Stimulated activated CD8-positive, alpha-beta memory T cell treated with anti-CD3 and anti-CD28 coated beads, Interleukin-4, amount 100 ng/mL, for 48 hours (primary cell): ENCODE data around the gene RTBDN.

ENCODE experiments used
- DNase-seq: peaks from one replicate; pipeline ENCODE4 v3.0.0-alpha.2; 2020

Gene RTBDN

DNA sequence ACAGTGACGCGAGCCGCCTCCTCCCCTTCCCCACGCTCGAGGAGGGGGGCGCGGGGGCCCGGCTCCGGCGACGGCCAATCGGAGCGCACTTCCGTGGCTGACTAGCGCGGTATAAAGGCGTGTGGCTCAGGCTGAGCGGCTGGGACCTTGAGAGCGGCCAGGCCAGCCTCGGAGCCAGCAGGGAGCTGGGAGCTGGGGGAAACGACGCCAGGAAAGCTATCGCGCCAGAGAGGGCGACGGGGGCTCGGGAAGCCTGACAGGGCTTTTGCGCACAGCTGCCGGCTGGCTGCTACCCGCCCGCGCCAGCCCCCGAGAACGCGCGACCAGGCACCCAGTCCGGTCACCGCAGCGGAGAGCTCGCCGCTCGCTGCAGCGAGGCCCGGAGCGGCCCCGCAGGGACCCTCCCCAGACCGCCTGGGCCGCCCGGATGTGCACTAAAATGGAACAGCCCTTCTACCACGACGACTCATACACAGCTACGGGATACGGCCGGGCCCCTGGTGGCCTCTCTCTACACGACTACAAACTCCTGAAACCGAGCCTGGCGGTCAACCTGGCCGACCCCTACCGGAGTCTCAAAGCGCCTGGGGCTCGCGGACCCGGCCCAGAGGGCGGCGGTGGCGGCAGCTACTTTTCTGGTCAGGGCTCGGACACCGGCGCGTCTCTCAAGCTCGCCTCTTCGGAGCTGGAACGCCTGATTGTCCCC lies 42.9 kb downstream of the RTBDN start, which contains the start of gene JUNB:
TSS of gene JUNB (plus strand) at position 142 of the 706 bp plus-strand sequence. CDS start at position 428, 286 bp downstream.
- peak; percentile 98 for DNase-seq

DNA sequence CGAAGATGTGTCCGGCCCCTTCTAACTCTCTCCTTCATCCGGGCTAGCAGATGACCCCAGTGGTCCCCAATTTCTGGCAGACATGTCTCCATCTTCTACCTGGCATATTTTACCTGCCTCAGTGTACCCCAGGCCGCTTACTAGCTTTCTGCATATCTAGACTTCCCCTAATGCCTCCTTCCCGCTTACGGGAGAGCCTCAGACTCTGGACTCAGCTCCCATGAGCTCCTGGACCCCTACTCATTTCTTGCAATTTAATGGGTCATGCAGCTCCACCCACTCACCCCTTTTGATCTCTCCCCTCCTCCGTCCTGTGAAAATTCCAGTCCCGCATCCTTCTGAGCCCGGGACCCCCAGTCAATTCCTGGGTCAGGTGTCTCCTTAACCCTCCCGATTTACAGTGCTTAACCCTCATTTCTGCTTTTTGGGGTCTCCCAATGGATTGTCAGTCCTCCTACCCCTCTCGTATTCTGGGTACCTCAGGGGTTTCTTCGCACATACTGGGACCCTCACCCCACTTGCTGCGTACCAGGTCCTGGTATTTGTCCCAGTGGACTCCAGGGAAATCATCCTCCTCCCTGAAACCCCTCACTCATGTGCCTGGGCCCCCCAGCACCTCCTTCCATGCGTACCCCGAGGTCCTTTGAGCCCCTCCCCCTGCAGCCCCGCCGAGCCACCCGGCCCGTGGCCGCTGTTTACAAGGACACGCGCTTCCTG lies 43.6 kb downstream of the RTBDN start:
- peak; percentile 45 for DNase-seq

DNA sequence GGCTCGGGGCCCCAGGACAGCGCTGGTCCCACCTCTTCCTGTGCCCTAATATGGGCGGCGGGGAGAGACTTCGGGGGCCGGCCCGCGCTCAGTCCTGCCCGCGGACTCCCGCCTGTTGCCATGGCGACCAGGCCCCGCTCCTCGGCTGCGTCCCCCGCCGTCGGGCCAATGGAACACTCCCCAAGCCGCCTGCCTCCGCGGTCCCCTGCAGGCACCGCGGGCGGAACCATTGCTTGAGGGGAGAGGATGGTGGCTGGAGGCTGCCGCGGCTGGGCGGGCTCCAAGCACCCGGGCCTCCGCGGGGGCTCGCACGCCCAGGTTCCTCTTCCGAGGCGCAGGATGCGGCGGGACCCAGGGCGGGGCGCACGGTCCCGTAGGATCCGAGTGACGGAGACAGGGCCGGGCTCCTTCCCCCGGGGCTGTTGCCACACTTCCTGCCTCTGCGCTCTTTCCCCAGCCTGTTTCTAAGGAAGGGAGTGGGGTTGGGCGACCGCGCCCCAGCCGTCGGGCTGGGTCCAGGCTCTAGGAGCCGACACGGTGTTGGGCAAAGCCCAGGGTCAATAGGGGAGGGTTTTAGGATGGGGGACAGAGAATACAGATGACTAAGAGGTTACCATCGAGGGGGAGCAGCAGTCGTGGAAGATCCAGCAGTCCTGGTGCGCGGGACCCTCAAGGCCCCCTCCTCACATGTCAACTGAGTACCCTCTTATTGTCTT lies 44.3 kb downstream of the RTBDN start:
- DNase-seq = peak; percentile 97

DNA sequence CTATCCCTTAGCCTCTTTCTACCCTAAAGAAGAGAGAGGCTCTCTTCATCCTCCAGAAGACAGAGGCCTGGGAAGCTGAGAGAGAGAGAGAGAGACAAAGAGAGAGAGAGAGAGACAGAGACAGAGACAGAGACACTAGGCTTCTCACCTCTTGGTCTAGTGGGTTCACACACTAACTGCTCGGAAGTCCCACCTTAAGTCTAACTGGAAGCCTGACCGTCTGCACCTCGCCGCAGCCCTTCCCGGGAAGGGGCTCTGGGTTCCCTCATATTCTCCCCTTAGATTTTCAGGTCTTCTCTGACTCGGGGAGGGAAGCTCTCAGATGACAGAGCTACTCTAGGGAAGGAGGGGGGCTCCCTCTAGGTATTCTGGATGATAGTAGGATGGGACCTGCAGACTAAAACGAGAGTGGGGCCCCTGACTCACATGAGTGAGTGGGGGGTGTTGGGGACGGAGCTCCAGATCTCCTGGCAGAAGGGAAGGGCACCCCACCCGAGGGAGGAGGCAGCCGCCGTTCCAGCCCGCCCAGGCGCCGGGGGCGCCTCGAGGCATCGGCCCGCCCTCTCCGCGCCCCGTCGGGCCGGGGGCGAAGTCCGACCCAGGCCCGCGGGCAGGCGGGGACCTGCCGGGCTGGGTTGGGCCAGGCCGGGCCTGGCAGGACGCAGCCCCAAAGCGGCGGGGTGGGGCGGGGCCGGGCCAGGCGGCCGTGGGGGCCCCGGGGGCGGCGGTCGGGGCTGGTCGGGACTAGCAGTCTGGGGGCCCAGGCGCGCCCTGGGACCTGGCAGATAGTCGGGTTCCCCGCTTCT lies 45.1 kb downstream of the RTBDN start:
- peak; percentile 64 for DNase-seq

DNA sequence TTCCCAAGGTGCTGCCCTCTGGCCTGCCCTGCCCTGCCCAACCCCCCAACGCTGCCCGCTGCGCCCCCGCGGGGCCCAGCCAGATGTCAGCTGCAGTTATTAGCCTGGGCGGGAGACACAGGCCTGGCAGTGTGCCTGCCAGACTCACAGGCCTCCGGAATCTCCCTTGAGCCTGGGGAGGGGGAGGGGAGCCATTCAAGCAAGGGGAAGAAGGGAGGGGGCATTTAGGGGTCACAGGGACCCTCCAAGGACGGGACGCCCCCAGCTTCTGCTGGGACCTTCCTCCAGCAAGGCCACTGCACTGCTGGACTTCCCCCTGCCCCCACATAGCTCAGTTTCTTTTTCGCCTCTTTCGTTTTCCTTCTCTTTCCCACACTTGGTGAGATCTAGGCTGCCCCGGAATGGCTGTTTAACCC lies 45.7 kb downstream of the RTBDN start:
- peak; percentile 69 for DNase-seq

DNA sequence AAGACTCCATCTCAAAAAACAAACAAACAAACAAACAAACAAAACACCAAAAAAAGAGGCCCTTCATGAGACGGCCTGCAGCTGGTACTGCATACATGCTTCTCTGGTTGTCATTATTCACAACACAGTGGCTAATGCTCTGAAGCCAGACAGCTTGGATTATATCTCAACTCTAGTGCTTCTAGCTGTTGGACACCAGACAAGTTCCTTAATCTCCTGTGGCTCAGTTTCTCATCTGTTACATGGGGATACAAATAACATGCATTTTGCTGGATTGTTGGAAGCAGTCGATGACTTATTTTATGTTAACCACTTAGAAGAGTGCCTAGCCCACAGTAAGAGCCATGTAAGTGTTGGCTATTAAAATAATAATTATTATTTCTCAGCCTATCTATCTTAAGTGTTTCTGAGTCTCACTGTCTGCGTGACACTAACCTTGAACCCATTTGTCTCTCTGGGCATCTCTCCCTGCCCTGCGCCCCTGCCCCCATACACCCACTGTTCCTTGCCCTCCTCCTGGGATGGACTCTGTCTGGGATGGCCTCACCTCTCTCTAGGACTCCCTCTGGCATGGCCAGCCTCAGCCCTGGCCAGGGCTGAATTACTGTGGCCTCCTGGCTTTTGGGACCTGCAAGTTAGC lies 46.2 kb downstream of the RTBDN start:
- DNase-seq = no peak

DNA sequence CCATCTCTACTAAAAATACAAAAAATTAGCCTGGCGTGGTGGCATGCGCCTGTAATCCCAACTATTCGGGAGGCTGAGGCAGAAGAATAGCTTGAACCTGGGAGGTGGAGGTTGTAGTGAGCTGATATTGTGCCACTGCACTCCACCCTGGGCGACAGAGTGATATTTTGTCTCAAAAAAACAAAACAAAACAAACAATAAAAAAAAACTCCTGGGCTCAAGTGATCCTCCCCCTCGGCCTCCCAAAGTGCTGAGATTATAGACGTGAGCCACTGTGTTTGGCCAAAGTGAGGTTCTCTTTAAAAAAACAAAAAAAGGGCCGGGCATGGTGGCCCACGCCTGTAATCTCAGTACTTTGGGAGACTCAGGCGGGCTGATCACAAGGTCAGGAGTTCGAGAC lies 46.9 kb downstream of the RTBDN start:
- no peak for DNase-seq

DNA sequence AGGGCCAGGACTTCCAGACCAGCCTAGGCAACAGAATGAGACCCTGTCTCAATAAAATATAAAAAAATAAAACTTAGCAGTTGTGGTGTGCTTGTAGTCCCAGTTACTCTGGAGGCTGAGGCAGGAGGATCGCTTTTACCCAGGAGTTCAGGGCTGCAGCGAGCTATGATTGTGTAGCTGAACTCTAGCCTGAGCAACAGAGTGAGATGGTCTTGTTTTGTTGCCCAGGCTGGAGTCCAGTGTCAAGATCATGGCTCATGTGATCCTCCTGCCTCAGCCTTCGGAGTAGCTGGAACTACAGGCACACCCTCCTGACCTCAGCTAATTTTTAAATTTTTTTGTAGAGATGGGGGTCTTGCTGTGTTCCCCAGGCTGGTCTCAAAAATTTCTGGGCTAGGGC lies 47.4 kb downstream of the RTBDN start:
- DNase-seq = no peak

DNA sequence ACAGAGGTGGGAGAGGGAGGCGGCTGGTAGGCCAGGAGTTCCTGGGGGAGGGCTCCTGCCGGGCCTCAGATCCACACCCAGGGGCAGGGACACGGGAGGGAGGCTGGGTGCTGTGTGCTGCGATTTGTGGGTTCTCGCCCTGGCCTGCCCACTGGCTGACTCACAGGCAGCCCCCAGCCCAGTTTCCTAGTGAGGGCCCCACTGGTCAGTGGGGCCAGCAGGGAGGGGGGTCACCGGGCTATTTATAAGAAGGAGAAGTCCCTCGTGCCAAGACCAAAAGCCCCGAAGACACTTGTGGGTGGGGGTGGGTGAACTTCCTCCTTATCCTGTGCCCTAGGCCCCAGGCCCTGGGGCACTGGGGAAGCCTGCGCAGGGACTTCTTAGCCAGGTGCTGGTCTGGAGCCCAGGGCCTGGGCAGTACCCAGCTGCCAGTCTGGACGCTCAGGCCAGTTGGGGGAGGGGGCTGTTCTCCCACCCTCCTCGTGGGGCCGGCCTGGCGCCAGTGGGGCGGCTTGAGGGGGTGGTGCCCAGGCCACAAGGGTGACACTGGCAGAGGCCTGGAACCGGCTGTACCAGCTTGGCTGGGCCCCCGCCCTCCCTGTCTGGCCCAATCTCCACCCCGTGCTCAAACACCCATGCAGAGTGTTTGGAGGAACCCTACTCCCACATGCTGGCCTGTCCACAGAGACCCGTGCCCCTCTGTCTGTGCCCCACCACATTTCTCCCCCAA lies 48.1 kb downstream of the RTBDN start:
- DNase-seq = peak; percentile 33

DNA sequence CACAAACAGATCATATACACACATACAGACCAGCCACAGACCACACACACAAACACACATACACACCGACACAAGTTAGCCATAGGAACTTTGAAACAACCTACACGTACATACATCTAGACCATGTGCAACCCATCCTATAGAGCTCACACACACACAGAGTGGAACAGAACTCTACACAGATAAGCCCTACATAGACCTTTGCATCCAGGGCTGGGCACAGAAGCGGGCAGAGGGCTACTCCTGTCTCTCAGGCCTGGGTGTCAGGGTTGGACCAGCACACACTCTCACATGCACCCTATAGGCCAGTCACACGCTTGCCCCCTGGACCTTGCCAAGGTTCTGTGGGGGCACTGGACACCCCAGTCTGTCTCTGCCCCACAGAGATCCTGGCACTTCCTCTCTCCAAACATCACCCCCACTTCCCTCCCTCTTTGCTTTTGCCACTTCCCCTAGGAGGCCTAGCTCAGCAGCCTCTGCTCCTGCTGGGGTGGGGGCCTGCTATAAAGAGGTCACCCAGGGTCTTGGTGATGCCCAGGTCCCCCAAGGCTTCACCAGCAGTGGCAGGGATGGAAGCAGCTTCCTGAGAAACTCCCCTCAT lies 48.8 kb downstream of the RTBDN start:
- DNase-seq = peak; percentile 37

DNA sequence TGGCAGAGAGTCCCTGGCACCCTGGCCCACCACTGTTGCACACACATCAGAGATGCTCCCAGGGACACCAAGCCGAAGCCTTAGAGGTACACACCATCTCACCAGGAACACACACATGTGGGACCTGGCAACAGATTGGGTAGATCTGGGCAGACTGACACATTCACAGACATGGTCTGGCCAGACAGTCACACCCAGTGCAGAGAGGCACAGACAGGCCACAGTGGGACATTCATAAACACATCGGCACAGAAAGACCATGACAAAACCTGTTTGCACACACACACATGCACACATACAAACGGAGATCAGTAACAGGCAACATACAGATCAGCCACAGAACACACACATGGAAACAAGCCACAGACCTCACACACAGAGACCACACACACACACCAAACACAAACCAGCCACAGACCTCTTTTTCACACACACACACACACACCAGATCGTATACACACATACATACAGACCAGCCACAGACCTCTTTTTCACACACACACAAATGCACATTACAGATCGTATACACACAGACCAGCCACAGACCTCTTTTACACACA lies 49.4 kb downstream of the RTBDN start:
- DNase-seq = peak; percentile 53

DNA sequence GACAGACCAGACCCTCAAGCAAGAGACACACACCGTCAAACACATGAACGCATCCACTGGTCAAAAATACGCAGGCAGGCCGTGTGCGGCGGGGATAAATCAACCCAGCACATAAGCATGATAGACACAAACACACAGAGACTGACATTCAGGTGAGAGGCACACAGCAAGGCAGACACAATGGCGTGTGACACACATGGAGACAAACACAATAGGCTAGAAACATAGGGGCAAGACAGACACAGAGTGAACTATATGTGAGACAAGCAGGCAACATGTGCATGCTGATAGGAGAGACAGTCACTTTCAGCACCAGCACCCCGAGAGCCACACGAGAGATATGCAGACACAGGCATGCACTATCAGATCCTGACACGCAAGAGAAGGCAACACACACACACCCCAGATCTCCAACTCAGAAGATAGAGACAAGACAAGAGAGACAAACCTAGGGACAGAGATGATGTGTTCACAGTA lies 49.9 kb downstream of the RTBDN start:
- no peak for DNase-seq

DNA sequence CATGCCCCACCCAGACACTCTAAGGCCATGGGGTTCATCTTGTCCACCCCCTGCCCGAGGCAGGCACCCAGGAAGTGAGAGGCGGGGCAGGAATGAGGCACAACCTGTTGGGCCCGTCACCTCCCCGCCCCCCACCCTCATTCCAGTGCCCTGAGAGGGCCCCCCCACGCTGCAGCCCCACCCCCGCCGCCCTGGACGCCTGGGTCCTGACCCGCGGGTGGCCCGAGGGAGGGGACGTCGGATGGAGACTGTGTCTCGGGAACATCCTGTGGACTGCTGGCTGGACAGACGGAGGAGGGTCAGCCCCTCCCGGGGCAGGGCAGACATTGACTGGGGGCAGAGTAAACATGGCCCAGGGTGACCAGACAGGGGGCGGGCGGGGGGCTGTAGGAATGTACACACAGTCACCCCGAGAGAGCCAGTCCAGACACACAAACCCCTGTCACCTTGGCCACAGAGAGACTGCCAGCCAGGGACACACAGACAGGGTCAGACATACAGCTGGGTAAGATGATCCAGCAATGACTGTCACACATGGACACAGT lies 50.5 kb downstream of the RTBDN start:
- DNase-seq = peak; percentile 58

DNA sequence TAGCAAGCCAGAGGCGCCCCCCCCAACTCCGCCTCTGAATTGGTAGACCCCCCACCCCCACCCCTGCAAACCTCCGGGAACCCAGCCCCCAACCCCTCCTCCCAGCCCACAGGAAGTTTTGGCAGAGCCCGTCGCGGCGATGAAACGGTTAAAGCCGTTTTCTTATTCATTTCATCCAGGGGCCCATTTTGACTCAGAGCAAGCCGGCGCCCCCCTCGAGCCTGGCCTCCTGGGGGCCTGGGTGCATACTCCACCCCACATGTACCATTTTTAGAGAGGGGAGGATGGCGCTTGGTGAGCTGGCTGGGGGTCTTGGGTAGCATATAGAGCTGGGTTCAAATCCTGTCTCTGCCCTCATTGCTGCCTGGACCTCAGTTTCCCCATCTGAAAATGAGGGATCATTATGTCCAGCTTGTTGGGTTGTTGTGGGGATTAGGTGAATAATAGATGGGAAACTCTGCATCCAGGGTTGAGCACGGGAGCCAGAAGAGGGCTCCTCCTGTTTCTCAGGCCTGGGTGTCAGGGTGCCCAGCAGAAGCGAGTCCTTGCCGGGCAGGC lies 51.0 kb downstream of the RTBDN start:
- DNase-seq = no peak

DNA sequence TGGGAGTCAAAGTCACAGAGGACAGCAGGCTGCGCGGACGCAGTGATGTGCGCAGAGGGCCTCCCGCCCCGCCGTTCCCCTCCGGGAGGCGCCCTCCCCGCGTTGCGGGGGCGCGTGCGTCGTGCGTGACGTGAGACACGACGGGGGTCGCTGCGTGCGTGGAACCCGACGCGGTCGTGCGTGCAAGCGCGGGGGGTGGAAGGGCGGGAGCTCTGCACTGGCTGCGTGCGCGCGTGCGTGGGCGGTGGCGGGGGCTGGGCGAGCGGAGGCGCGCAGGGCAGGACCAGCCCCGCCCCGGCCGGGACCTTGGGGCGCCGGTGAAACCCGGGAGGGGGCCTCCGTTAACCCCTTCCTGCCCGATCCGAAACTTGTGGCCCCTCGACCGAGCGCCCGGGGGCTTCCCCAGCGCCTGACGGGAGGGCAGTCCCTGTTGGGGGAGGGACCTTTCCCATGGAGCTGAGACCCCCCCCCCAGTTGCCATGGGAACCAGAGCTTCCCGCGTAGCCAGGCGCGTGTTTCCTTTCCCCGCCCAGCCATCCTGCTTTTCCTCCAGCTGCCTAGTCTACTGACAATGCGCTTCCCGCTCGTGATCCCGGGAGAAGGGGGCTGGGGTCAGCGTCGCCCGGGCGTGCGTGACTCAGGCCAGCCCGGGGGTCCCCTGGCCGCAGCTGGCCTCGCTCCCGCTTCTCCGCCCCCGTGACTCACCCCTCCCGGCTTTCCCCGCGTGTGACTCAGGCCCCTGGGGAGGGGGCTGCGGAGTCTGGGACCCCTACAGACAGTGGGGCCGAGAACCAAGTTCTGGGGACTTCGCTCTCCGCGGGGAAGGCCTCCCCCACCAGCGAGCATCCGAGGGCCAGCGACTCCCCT lies 51.7 kb downstream of the RTBDN start:
- peak; percentile 94 for DNase-seq

DNA sequence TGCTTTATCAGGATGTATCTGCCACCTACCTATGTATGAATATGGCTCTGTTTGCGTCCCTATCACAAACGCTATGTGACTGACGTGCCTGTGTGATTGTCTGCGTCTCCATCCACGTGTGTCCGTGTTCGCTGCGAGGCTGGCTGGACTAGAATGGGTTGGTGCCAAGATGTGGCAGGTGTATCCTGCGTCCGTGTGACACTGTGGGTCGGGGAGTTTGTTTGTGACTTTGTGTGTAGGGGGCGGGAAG lies 52.3 kb downstream of the RTBDN start:
- no peak for DNase-seq

DNA sequence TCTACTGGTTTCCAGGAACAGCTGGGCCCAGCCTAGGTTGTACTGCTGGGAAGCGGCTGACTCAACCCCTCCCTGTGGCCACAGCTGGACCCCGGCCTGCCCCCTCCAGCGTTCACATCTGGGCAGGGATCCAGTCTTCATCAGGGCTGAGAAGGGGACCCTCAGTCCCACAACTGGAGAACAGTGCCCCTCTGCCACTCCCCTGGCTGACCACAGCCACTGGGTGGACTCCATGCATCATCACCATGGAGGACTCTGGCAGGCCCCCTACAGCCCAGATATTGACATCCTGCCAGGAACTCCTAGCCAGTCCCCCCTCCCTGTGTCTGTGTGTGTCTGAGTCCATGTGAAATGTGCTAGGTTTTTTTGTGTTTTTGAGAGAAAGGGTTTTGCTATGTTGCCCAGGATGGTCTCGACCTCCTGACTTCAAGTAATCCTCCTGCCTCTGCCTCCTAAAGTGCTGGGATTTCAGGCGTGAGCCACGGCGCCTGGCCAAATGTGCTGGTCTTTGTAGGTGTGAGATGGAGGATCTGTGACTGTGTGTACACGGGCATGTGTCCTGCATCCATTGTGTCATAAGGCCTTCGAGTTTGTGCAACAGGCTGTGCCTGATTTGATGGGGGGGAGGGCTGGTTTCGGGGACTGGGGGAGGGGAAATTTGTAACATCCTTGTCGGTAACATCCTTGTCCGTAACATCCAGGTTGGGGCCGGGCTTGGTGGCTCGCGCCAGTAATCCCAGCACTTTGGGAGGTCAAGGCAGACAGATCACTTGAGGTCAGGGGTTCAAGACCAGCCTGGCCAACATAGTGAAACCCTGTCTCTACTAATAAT lies 55.0 kb downstream of the RTBDN start:
- peak; percentile 54 for DNase-seq

DNA sequence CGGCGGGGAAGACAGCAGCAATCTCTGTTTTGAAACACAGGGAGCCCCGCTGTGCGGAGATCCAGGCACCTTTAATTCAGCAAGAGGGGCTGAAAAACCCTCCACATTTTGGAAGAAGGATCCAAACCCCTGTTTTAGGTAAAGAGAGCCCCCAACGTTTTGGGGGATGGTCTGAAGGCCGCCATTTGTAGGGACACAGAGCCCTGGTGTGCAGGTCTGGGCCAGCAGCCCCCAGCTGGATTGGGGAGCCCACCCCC lies 55.5 kb downstream of the RTBDN start:
- no peak for DNase-seq
